GM21737 (cell line): ENCODE measurements around the gene NGFR.
A peak's percentile ranks its signal among the peaks of the same experiment; 100 is the strongest.

Source experiments
- ATAC-seq: cut with Tn5 transposase; IDR thresholded peaks from one replicate; pipeline ENCODE4 v1.9.1; 2021; ENCODE audit warnings: mild to moderate bottlenecking, moderate library complexity; ENCODE audit not compliant: unreplicated experiment

The NGFR gene

GRCh38 chr17:49514071-49514721 lies 19.1 kb downstream of the NGFR start:
- ATAC-seq: no peak

- peak; percentile 73 for ATAC-seq
Observed at GRCh38 chr17:49515196-49515770, 20.2 kb downstream of the NGFR start.

DNA sequence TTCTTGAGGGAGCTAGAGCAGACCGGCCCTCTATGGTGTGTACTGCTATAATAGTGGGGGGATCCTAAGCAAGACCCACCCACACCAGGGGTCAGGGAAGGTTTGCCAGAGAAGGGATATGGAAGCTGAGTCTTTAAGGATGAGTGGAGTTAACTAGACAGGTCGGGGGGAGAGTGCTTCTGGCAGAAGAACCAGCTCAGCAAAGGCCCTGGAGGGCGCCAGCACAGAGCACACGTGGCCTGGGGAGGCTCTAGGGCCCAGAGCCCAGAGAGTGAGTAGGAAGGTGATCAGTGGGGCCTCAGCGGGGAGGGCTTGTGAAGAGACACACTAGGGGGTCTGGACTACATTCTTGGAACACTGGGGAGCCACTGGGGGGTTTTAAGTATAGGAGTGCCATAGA lies 21.1 kb downstream of the NGFR start:
- ATAC-seq: no peak

DNA sequence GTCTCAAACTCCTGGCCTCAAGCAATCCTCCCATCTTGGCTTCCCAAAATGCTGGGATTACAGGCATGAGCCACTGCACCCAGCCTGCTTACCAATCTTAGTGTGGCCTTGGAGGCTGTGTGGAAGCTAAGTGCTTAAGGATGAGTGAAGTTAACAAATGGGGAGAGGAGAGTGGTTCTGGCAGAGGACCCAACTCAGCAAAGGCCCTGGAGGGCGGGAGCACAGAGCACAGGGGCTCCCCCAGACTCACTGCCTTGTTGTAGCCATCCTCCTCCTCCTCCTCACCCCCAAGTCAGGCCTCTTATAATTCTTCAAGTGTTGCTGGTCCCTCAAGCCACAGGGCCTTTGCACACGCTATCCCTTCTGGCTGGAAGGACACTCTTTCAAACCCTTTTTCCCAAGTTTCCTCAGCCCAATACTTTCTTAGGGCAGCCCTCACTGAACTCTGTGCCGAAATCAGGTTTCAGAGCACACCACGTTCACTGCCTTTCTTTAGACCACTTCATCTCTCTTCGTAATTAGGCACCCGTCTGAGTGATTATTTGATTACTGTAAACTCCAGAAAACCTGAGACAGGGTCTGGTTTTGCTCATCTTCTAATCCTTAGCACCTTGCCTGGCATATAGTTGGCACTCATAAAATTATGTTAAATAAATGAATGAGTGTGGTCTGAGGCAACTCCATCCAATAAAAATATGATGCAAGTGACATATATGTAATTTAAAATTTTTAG lies 23.4 kb downstream of the NGFR start:
- no peak for ATAC-seq

DNA sequence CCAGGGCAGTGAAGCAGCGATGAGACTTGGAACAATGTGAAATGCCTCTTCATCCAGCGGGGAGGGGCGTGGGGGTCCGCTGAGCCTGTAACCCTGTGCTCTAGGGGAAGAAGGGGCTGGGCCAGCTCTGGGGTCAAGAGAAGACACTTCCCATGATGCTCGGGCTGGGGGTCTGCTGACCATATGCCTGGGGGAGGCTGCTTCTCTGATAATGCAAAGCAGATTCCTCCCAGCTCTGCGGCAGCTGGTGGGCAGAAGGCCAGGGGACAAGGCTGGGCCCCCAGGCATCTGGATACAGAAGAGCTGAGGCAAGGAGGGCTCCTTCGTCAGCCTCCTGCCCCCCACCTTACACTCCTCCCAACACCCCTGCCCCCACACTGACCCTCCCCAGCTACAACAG lies 24.7 kb downstream of the NGFR start:
- no peak for ATAC-seq

DNA sequence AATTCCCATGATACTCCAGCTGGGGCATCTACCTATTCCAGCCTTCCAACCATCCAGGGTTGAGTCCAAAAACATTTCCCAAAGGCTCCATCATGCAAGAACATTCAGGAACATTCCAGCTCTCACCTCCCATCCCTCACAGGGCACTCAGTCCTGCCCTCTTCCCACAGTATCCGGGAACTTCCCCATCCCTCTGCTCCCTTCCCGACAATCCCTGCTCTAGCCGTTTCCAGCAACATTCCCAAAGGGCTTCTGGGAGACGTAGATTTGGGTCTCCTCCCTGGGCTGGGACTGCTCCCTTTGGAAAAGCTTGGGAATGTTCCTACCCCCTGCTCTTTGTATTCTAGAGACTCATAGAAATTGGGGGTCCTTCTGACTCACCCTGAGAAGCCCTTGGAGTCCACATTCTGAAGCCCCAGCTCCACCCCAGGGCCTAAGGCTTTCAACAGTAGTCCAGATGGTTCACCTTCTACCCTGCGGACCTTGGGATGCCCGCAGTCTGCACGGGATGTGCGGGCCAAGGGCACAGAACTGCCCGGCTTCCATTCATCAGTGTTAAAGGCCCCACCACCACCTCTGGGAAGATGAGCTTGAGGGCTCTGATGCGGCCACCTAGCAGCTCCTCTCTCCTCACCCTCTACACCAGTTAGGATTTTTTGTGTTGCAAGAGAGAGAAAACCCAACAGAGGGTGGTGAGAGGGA lies 25.4 kb downstream of the NGFR start:
- no peak for ATAC-seq

DNA sequence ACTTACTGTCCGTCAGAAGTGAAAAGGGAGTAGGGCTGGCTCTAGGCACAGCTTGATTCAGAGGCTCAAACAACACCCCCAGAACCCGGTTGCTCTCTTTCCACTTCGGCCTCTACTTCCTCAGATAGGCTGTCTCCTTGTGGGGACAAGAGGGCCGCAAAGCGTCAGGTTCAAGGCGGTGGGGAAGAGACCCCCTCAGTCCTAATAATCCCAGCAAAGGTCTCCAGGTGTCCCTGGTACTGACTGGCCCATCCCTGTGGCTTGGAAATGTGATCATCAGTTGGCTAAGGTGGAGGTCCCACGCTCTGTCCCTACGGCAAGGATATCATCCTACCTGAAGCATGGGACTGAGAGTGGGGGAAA lies 26.0 kb downstream of the NGFR start:
- no peak for ATAC-seq

DNA sequence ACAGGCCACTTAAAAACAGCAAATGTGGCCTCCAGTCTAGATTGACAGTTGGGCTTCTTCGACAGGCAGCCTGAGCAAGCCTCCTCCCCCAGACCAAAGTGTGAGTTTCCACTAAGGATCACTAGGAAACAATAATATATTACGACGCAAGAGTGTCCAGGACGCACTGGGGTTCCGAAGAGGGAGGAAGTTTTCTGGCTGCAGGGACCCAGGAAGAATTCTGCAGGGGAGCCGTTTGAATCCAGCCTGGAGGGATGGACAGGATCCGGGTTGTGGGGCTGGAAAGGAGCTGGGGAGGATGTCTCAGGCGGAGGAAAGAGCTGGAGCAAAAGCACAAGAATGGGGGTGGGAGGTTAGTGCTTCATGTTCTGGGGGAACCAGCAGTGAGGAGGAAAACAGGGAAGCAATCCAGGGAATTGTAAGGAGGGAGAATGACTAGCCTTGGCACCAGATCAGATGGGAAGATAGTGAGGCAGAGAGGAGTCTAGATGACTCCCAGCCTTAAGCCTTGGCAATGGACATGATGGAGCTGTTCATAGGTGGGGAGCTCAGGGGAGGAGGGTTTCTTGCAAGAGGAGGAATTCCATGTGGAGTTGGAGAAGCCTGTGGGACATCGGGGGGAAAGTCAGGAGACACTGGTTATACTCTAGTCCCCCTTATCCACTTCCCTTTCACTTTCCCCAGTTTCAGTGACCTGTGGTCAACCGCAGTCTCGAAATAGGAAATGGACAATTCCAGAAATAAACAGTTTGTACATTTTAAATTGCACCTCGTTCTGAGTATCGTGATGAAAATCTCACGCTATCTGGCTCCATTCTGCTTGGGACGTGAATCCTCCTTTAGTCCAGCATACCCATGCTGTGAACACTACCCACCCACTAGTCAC lies 26.6 kb downstream of the NGFR start:
- ATAC-seq: no peak

GRCh38 chr17:49522357-49522890 lies 27.3 kb downstream of the NGFR start:
- ATAC-seq: no peak

- ATAC-seq: no peak
Observed at GRCh38 chr17:49523196-49523595, 28.1 kb downstream of the NGFR start.

DNA sequence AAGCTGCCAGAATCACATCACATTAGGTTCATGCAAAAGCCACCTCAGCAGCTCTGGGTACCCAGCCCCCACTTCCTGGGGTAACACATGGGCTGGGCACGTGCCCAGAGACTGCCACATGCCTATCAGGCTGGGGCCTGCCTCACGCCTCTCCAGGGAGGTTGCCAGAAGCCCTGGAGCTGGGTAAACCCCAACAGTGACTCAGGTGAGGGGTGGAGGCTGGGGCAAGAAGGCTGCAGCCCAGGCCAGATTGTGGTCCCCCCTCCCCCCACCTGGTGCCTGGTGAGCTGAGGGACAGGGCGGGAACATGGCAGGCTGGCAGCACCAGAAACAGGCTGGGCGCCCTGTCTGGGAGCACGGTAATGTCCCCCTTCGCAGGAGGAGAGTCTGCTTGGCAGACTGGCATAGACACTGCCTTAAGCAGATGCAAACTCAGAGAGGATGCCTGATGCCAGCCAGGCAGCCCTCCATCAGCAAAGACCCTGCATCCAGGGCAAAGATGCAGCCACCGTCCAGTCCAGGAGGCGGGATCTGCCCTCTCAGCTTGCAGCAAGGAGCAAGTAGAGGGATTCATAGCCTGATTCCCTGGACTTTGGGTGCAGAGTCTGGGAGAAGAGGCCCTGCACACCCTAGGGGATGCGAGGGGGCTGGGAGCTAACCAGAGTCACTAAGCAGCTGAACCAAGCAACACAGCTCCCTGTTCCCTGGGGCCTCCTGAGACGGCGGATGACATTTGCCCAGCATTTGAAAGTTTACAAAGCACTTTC lies 28.8 kb downstream of the NGFR start:
- ATAC-seq: no peak

DNA sequence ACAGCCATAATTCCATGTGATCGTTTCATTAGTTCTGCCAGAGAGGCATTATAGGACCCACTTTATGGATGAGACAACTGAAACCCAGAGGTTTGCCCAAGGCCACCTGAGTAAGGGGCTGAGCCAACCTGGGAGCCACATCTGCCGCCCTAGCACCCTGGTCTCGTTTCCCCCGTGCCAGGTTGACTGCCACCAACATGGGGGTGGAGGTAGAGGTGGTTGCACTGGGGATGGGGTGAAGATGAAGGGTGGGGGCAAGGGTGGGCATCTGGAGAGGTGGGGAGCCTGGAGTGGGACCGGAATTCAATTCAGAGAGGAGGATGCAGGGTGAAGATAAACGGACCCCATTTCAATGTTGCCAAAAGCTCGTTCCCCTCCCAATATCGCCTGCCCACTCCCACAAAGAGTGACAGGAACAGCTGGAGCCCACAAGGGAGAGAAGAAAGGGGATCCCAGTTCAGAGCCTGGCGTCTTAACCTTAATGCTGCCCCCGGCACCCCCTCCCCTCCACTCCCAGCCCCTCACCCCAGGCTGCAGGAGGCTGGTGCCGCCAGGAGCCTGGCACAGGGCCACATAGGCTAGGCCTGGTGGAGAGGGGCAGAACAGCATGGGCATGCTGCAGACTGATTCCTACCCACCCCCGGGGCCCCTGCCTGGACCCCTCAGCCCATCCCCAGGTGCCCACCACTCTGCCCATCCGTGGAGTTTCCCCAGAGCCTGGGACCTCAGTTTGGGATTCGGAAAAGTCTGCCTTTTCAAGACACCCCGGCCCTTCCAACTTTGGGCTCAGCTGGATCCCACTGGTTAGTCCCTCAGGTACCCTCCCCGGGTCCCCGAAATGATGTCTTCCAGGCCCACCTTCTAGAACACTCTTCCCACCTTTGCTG lies 29.6 kb downstream of the NGFR start:
- ATAC-seq: no peak

GRCh38 chr17:49525831-49526741 lies 31.0 kb downstream of the NGFR start:
- ATAC-seq: no peak

GRCh38 chr17:49527927-49528651 lies 33.0 kb downstream of the NGFR start:
- ATAC-seq: no peak

- ATAC-seq: no peak
Observed at GRCh38 chr17:49528966-49529365, 33.9 kb downstream of the NGFR start.

- ATAC-seq: no peak
Observed at GRCh38 chr17:49530118-49530517, 35.0 kb downstream of the NGFR start.

DNA sequence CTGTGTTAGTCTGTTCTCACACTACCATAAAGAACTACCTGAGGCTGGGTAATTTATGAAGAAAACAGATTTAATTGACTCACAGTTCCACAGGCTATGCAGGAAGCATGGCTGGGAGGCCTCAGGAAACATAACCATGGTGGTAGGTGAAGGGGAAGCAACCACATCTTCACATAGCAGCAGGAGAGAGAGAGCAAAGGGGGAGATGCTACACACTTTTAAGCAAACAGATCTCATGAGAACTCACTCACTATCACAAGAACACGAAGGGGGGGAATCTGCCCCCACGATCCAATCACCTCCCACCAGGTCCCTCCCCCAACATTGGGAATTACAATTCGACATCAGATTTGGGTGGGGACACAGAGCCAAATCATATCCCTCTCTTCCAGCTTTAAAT lies 48.8 kb downstream of the NGFR start:
- no peak for ATAC-seq
